Mesendoderm (in vitro differentiated cells): ENCODE data around the gene PPFIA2.

Experiments
- DNase-seq: peaks from one replicate; pipeline ENCODE4 v3.0.0; 2013
- H2AK5ac ChIP-seq: 2 replicates; pipeline ENCODE4 v1.6.1; 2013; ENCODE audit warnings: low read length, inconsistent platforms
- H2BK120ac ChIP-seq: 2 replicates; pipeline ENCODE4 v1.6.1; 2013; ENCODE audit warnings: low read depth, mild to moderate bottlenecking, low read length, moderate library complexity, mixed read lengths
- H2BK15ac ChIP-seq: replicated peaks from 2 replicates; pipeline ENCODE4 v1.6.1; 2013; ENCODE audit warnings: low read depth, mild to moderate bottlenecking, moderate library complexity
- H2BK5ac ChIP-seq: 2 replicates; pipeline ENCODE4 v1.6.1; 2013; ENCODE audit warnings: low read length, inconsistent platforms
- H3K18ac ChIP-seq: 2 replicates; pipeline ENCODE4 v1.6.1; 2013; ENCODE audit warnings: mild to moderate bottlenecking, low read length, mixed read lengths
- H3K23ac ChIP-seq: one replicate; pipeline ENCODE4 v1.6.1; 2013; ENCODE audit warnings: low read length
- H3K27ac ChIP-seq: 2 replicates; pipeline ENCODE4 v1.5.1; 2013; ENCODE audit warnings: low read depth, mild to moderate bottlenecking, inconsistent platforms, low read length, moderate library complexity
- H3K27me3 ChIP-seq: 2 replicates; pipeline ENCODE4 v1.6.1; 2013; ENCODE audit warnings: low read length, control low read depth, mild to moderate bottlenecking, inconsistent platforms; ENCODE audit not compliant: insufficient read depth, poor library complexity
- H3K36me3 ChIP-seq: 2 replicates; pipeline ENCODE4 v1.6.1; 2013; ENCODE audit warnings: low read length, inconsistent platforms; ENCODE audit not compliant: control insufficient read depth, insufficient read depth
- H3K4ac ChIP-seq: one replicate; pipeline ENCODE4 v1.6.1; 2013; ENCODE audit warnings: low read depth, mild to moderate bottlenecking, low read length, moderate library complexity
- H3K4me1 ChIP-seq: 2 replicates; pipeline ENCODE4 v1.6.1; 2013; ENCODE audit warnings: low read depth, low read length, inconsistent platforms; ENCODE audit not compliant: control insufficient read depth
- H3K4me2 ChIP-seq: 2 replicates; pipeline ENCODE4 v1.6.1; 2013; ENCODE audit warnings: low read length
- H3K4me3 ChIP-seq: 2 replicates; pipeline ENCODE4 v1.5.1; 2013; ENCODE audit warnings: mild to moderate bottlenecking, low read length
- H3K56ac ChIP-seq: one replicate; pipeline ENCODE4 v1.6.1; 2013; ENCODE audit warnings: low read length
- H3K79me1 ChIP-seq: 2 replicates; pipeline ENCODE4 v1.6.1; 2013; ENCODE audit warnings: low read length, inconsistent platforms
- H3K79me2 ChIP-seq: 2 replicates; pipeline ENCODE4 v1.6.1; 2013; ENCODE audit warnings: mild to moderate bottlenecking, low read length; ENCODE audit not compliant: control insufficient read depth, insufficient read depth
- H3K9ac ChIP-seq: 2 replicates; pipeline ENCODE4 v1.6.1; 2013; ENCODE audit warnings: low read length, inconsistent platforms
- H4K5ac ChIP-seq: one replicate; pipeline ENCODE4 v1.6.1; 2013; ENCODE audit warnings: low read length
- H4K8ac ChIP-seq: one replicate; pipeline ENCODE4 v1.6.1; 2013; ENCODE audit warnings: low read depth, mild to moderate bottlenecking, control low read depth, low read length, moderate library complexity
- WGBS: extraction: QIAGEN DNeasy Blood & Tissue Kit; methylation state at CpG from one replicate; pipeline ENCODE4 v1.1.7; 2013; ENCODE audit warnings: low lambda C conversion rate, missing lambda C conversion rate; ENCODE audit not compliant: insufficient coverage; ENCODE audit errors: extremely low coverage; 5-methylcytosine and 5-hydroxymethylcytosine counted together

Gene PPFIA2

GRCh38 chr12:81417056-81417455, 342.1 kb downstream of the PPFIA2 start:
- no peaks in the 10 kb centered on the region for H3K36me3 ChIP-seq

DNA sequence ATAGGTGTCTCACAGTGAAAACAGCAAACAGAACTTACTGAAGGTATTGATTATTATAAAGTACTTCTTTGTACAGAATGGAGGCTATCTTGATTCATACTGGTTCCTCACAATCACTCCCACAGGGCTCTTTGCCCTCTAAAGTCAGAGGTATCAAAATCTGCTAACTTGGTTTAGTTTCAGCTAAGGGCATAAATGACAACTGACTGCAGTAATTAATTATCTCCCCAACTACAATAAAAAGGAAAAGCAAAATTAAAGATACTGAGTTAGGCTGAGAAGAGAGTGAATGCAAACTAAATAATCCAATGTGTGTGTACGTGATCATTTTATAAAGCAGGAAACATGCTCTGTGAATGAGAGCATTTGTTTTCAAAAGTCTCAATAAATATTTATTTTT, 342.6 kb downstream of the PPFIA2 start:
- Histone ChIP-seq H3K4ac (no peak overlapping the region), H3K23ac (no peak overlapping the region), H3K18ac (no peak overlapping the region), H2AK5ac (no peak overlapping the region), H3K4me2 (no peak overlapping the region), H3K56ac (no peak overlapping the region), H3K79me2 (no peaks in the 10 kb centered on the region), H2BK15ac (no peak overlapping the region), H2BK120ac (no peak overlapping the region), H4K5ac (no peak overlapping the region), H3K36me3 (no peaks in the 10 kb centered on the region), H3K4me3 (no peak overlapping the region), H3K27me3 (no peaks in the 10 kb centered on the region), H2BK5ac (no peak overlapping the region), H3K27ac (no peak overlapping the region), H4K8ac (no peak overlapping the region), H3K79me1 (no peaks in the 10 kb centered on the region), H3K4me1 (no peaks in the 10 kb centered on the region), H3K9ac (no peak overlapping the region)
- WGBS = no CpG with 5 or more reads among the region's 1 CpG
- DNase-seq = no peak

More at GRCh38 chr12:81417056-81417455, 342.1 kb downstream of the PPFIA2 start:
- no CpG with 5 or more reads among the region's 3 CpGs for WGBS
- no peaks in the 10 kb centered on the region for H3K79me2 ChIP-seq
- H3K56ac ChIP-seq = no peak overlapping the region
- DNase-seq = no peak
- H3K4me1 ChIP-seq = no peaks in the 10 kb centered on the region
- no peak overlapping the region for H3K4ac ChIP-seq
- no peak overlapping the region for H3K4me3 ChIP-seq
- H3K27ac ChIP-seq = no peak overlapping the region
- H2BK5ac ChIP-seq = no peak overlapping the region
- H3K4me2 ChIP-seq = no peak overlapping the region
- H2BK15ac ChIP-seq = no peak overlapping the region
- no peak overlapping the region for H3K23ac ChIP-seq
- no peak overlapping the region for H4K8ac ChIP-seq
- H3K79me1 ChIP-seq = no peaks in the 10 kb centered on the region
- no peak overlapping the region for H2BK120ac ChIP-seq
- no peaks in the 10 kb centered on the region for H3K27me3 ChIP-seq
- no peak overlapping the region for H3K9ac ChIP-seq
- H3K18ac ChIP-seq = no peak overlapping the region
- no peak overlapping the region for H4K5ac ChIP-seq
- H2AK5ac ChIP-seq = no peak overlapping the region

DNA sequence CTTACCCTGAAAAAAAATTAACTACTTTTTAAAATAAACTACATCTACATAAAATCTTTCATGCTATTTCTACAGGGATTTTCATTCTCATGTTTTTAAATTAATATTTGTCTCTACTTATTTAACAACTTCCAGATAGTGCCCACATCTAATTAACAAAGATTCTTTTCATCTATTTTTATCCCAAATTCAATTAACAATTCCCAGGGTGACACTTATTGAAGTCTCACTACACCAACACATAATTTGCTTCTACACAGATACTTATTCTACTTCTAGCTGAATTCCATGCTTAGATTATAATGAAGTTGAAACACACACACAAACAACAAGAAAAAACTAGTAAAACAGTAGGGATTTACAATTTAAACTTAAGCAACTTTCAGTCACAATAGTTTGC, 344.7 kb downstream of the PPFIA2 start:
- Histone ChIP-seq H3K23ac (no peak overlapping the region), H3K4me2 (no peak overlapping the region), H3K27me3 (no peaks in the 10 kb centered on the region), H3K27ac (no peak overlapping the region), H2AK5ac (no peak overlapping the region), H3K18ac (no peak overlapping the region), H3K4me3 (no peak overlapping the region), H2BK15ac (no peak overlapping the region), H3K4ac (no peak overlapping the region), H3K9ac (no peak overlapping the region), H3K79me2 (no peaks in the 10 kb centered on the region), H3K56ac (no peak overlapping the region), H3K4me1 (no peaks in the 10 kb centered on the region), H3K36me3 (no peaks in the 10 kb centered on the region), H2BK120ac (no peak overlapping the region), H2BK5ac (no peak overlapping the region), H4K8ac (no peak overlapping the region), H4K5ac (no peak overlapping the region), H3K79me1 (no peaks in the 10 kb centered on the region)
- DNase-seq = no peak

- no peaks in the 10 kb centered on the region for H3K36me3 ChIP-seq
- H3K23ac ChIP-seq = no peak overlapping the region
- no peak overlapping the region for H2BK120ac ChIP-seq
- H2BK5ac ChIP-seq = no peak overlapping the region
- no peak overlapping the region for H4K8ac ChIP-seq
- no peak overlapping the region for H3K4me3 ChIP-seq
- H3K79me2 ChIP-seq = no peaks in the 10 kb centered on the region
- peak; percentile 20 for DNase-seq
- no peak overlapping the region for H3K9ac ChIP-seq
- no peak overlapping the region for H2AK5ac ChIP-seq
- no peak overlapping the region for H2BK15ac ChIP-seq
- no peak overlapping the region for H4K5ac ChIP-seq
- no peak overlapping the region for H3K4ac ChIP-seq
- no peak overlapping the region for H3K18ac ChIP-seq
- no peaks in the 10 kb centered on the region for H3K79me1 ChIP-seq
- no peaks in the 10 kb centered on the region for H3K4me1 ChIP-seq
- H3K27ac ChIP-seq = no peak overlapping the region
- no CpG with 5 or more reads among the region's 1 CpG for WGBS
- no peaks in the 10 kb centered on the region for H3K27me3 ChIP-seq
- H3K4me2 ChIP-seq = no peak overlapping the region
- no peak overlapping the region for H3K56ac ChIP-seq
Observed at GRCh38 chr12:81412940-81413339, 346.2 kb downstream of the PPFIA2 start.

- Histone ChIP-seq H3K79me1 (no peaks in the 10 kb centered on the region), H2BK120ac (no peak overlapping the region), H3K27me3 (no peaks in the 10 kb centered on the region), H3K23ac (no peak overlapping the region), H3K79me2 (no peaks in the 10 kb centered on the region), H4K8ac (no peak overlapping the region), H3K56ac (no peak overlapping the region), H4K5ac (no peak overlapping the region), H3K18ac (no peak overlapping the region), H3K4me1 (no peaks in the 10 kb centered on the region), H3K27ac (no peak overlapping the region), H2BK5ac (no peak overlapping the region), H3K4me2 (no peak overlapping the region), H2AK5ac (no peak overlapping the region), H3K4me3 (no peak overlapping the region), H3K4ac (no peak overlapping the region), H2BK15ac (no peak overlapping the region), H3K9ac (no peak overlapping the region), H3K36me3 (no peaks in the 10 kb centered on the region)
- no CpG with 5 or more reads among the region's 1 CpG for WGBS
- DNase-seq = no peak
Observed at GRCh38 chr12:81403348-81403747, 355.8 kb downstream of the PPFIA2 start.

DNA sequence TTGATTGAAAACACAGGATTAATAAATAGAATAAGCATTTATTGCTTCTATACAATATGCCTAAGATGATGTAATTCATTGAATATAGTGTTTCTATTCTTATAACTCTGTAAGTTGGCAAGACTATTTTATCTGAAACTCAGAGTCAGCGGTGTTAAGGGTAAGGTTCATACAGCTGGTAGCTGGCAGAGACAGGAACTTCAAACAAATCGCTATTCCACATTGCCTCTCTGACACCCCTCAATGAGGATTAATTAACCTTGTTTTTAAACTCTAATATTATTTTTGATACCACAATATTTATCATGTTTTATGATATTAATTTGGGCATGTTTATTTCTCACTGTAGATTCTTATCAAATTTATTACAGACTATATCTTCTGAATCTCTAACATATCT, 357.9 kb downstream of the PPFIA2 start:
- H3K79me1 ChIP-seq = no peaks in the 10 kb centered on the region
- H3K79me2 ChIP-seq = no peaks in the 10 kb centered on the region
- no peak overlapping the region for H2BK120ac ChIP-seq
- H3K18ac ChIP-seq = no peak overlapping the region
- H3K4me2 ChIP-seq = no peak overlapping the region
- no peak for DNase-seq
- no peak overlapping the region for H2BK15ac ChIP-seq
- H3K4me1 ChIP-seq = no peaks in the 10 kb centered on the region
- H3K23ac ChIP-seq = no peak overlapping the region
- no peak overlapping the region for H3K27ac ChIP-seq
- no peak overlapping the region for H4K5ac ChIP-seq
- H3K36me3 ChIP-seq = no peaks in the 10 kb centered on the region
- H3K4ac ChIP-seq = no peak overlapping the region
- no peak overlapping the region for H4K8ac ChIP-seq
- H2BK5ac ChIP-seq = no peak overlapping the region
- H3K56ac ChIP-seq = no peak overlapping the region
- no peak overlapping the region for H3K4me3 ChIP-seq
- H2AK5ac ChIP-seq = no peak overlapping the region
- H3K9ac ChIP-seq = no peak overlapping the region
- no CpG with 5 or more reads among the region's 2 CpGs for whole genome bisulfite sequencing
- no peaks in the 10 kb centered on the region for H3K27me3 ChIP-seq
